ENCODE measurements around the gene TCF19.

DNA sequence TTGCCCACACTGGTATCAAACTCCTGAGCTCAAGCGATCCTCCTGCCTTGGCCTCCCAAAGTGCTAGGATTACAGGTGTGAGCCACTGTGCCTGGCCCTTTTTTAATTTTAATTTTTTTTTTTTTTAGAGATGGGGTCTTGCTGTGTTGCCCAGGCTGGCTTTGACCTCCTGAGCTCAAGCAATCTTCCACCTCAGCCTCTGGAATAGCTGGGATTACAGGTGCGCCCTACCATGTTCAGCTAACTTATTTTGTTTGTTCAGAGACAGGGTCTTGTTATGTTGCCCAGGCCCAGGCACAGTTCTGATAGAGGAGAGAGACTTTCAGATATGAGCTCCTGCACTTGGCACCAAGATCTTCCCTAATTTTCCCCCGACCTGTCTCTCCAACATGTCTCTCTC lies 27.6 kb upstream of the TCF19 start:
- TF ChIP-seq, protein P1, sequence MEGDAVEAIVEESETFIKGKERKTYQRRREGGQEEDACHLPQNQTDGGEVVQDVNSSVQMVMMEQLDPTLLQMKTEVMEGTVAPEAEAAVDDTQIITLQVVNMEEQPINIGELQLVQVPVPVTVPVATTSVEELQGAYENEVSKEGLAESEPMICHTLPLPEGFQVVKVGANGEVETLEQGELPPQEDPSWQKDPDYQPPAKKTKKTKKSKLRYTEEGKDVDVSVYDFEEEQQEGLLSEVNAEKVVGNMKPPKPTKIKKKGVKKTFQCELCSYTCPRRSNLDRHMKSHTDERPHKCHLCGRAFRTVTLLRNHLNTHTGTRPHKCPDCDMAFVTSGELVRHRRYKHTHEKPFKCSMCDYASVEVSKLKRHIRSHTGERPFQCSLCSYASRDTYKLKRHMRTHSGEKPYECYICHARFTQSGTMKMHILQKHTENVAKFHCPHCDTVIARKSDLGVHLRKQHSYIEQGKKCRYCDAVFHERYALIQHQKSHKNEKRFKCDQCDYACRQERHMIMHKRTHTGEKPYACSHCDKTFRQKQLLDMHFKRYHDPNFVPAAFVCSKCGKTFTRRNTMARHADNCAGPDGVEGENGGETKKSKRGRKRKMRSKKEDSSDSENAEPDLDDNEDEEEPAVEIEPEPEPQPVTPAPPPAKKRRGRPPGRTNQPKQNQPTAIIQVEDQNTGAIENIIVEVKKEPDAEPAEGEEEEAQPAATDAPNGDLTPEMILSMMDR (IDR thresholded peaks at IDR 0.05; ENCODE audit: poor library complexity, severe bottlenecking): no peak
- TF ChIP-seq, protein P2, sequence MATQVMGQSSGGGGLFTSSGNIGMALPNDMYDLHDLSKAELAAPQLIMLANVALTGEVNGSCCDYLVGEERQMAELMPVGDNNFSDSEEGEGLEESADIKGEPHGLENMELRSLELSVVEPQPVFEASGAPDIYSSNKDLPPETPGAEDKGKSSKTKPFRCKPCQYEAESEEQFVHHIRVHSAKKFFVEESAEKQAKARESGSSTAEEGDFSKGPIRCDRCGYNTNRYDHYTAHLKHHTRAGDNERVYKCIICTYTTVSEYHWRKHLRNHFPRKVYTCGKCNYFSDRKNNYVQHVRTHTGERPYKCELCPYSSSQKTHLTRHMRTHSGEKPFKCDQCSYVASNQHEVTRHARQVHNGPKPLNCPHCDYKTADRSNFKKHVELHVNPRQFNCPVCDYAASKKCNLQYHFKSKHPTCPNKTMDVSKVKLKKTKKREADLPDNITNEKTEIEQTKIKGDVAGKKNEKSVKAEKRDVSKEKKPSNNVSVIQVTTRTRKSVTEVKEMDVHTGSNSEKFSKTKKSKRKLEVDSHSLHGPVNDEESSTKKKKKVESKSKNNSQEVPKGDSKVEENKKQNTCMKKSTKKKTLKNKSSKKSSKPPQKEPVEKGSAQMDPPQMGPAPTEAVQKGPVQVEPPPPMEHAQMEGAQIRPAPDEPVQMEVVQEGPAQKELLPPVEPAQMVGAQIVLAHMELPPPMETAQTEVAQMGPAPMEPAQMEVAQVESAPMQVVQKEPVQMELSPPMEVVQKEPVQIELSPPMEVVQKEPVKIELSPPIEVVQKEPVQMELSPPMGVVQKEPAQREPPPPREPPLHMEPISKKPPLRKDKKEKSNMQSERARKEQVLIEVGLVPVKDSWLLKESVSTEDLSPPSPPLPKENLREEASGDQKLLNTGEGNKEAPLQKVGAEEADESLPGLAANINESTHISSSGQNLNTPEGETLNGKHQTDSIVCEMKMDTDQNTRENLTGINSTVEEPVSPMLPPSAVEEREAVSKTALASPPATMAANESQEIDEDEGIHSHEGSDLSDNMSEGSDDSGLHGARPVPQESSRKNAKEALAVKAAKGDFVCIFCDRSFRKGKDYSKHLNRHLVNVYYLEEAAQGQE (IDR thresholded peaks at IDR 0.05; ENCODE audit: borderline replicate concordance): no peak
- TF ChIP-seq POLR2AphosphoS5 (IDR thresholded peaks at IDR 0.05) (no peak), EP300 (conservative IDR thresholded peaks at IDR 0.05; ENCODE audit: poor library complexity, severe bottlenecking) (no peak), EZH2 (IDR thresholded peaks at IDR 0.05; ENCODE audit: borderline replicate concordance, insufficient read depth, low read length, poor library complexity, severe bottlenecking) (no peak), TAF1 (IDR thresholded peaks at IDR 0.05; ENCODE audit: low read depth) (no peak), SMC3 (conservative IDR thresholded peaks at IDR 0.05; ENCODE audit: poor library complexity) (no peak)
